OCI-LY7 (cell line): ENCODE data around the gene YIF1B. TPM values are rescaled to one million over a fixed set of nuclear protein-coding genes. Genes with fewer than 3 reads are reported as not detected.

Source experiments
- BruUV-seq: library from RNA; stranded (reverse); fragments of 400-500 nt; replicated peaks from 2 replicates; lab custom pipeline; 2021; lab: Mats Ljungman, UMichigan
- CTCF ChIA-PET: fragments of 300-600 bp; sonication (Branson Sonifier 250); formaldehyde crosslinking; loops from one replicate; lab custom pipeline; 2022; ENCODE audit warnings: antibody characterized with exemption; ENCODE audit not compliant: unreplicated experiment; lab: Charles Lee
- POLR2A ChIA-PET: fragments of 300-600 bp; sonication (Branson Sonifier 250); formaldehyde crosslinking; loops from one replicate; lab custom pipeline; 2022; ENCODE audit warnings: antibody characterized with exemption; lab: Charles Lee
- DNase-seq: peaks from one replicate; pipeline ENCODE4 v3.0.0-alpha.2; 2015; ENCODE audit warnings: low spot score
- H2AFZ ChIP-seq: fragments of 200-600 bp; sonication (generic), shearing (Covaris generic); 2 replicates; pipeline ENCODE4 v1.6.1; 2014; ENCODE audit warnings: mild to moderate bottlenecking, antibody characterized with exemption, low read length, moderate library complexity
- H3K27ac ChIP-seq: fragments of 200-600 bp; sonication (generic); 2 replicates; pipeline ENCODE4 v1.5.1; 2014; ENCODE audit warnings: mixed run types, low read depth, mild to moderate bottlenecking, moderate library complexity, low read length, inconsistent platforms; ENCODE audit not compliant: poor library complexity, severe bottlenecking
- H3K36me3 ChIP-seq: fragments of 200-600 bp; sonication (generic); 2 replicates; pipeline ENCODE4 v1.6.1; 2014; ENCODE audit warnings: mild to moderate bottlenecking, antibody characterized with exemption, low read length, moderate library complexity, mixed read lengths; ENCODE audit not compliant: insufficient read depth
- H3K4me1 ChIP-seq: fragments of 200-600 bp; sonication (generic); 2 replicates; pipeline ENCODE4 v1.5.1; 2014; ENCODE audit warnings: mild to moderate bottlenecking, low read length; ENCODE audit not compliant: insufficient read depth, poor library complexity, severe bottlenecking
- H3K4me2 ChIP-seq: fragments of 200-600 bp; sonication (generic); 2 replicates; pipeline ENCODE4 v1.6.1; 2014; ENCODE audit warnings: mild to moderate bottlenecking, low read length
- H3K4me3 ChIP-seq: fragments of 200-600 bp; sonication (generic); 2 replicates; pipeline ENCODE4 v1.5.1; 2014; ENCODE audit warnings: mild to moderate bottlenecking, low read depth, low read length; ENCODE audit not compliant: poor library complexity, severe bottlenecking
- H3K79me2 ChIP-seq: fragments of 200-600 bp; sonication (generic); 2 replicates; pipeline ENCODE4 v1.6.1; 2016; ENCODE audit warnings: low read depth, mild to moderate bottlenecking, low read length, moderate library complexity, mixed read lengths; ENCODE audit not compliant: insufficient read depth
- H3K9me2 ChIP-seq: fragments of 200-600 bp; sonication (generic); 2 replicates; pipeline ENCODE4 v1.6.1; 2016; ENCODE audit warnings: mild to moderate bottlenecking, low read length, mixed read lengths; ENCODE audit not compliant: insufficient read depth
- H3K9me3 ChIP-seq: fragments of 200-600 bp; sonication (generic); 2 replicates; pipeline ENCODE4 v1.6.1; 2014; ENCODE audit warnings: mild to moderate bottlenecking, mixed run types, low read length, mixed read lengths
- H4K20me1 ChIP-seq: fragments of 200-600 bp; sonication (generic); 2 replicates; pipeline ENCODE4 v1.6.1; 2014; ENCODE audit warnings: mild to moderate bottlenecking, antibody characterized with exemption, low read length, moderate library complexity, mixed read lengths; ENCODE audit not compliant: insufficient read depth
- CTCF ChIP-seq: fragments of 200-600 bp; sonication (generic); conservative IDR thresholded peaks from 2 replicates; pipeline ENCODE4 v1.5.1; 2014; ENCODE audit warnings: mild to moderate bottlenecking, antibody characterized with exemption, low read length, moderate library complexity, mixed read lengths
- EZH2phosphoT487 ChIP-seq: fragments of 200-600 bp; sonication (generic); IDR thresholded peaks from 2 replicates; pipeline ENCODE4 v1.6.1; 2018; ENCODE audit warnings: low read depth, borderline replicate concordance, mild to moderate bottlenecking, mixed run types, antibody characterized with exemption, low read length, moderate library complexity, mixed read lengths
- intact Hi-C: fragments of 100-400 bp; cut with micrococcal nuclease; formaldehyde crosslinking; loops from one replicate; pipeline ENCODE4 v1.10.0; 2022; ENCODE audit not compliant: unreplicated experiment
- total RNA-seq, 2 experiments: library from RNA; depleted of rRNA in 1 of 2; stranded (reverse); fragments of >200 nt in 1 of 2; shearing (Covaris generic) in 1 of 2; gene quantifications; 2 replicates each; pipeline ENCODE4 v1.2.3, GENCODE V29; 2014 to 2022

The YIF1B gene
- total RNA-seq, 2 experiments from 2014 or later: 64.3 to 68.3 TPM

- POLR2A ChIA-PET: interaction anchor here (1.8 kb wide), 1 partner anchor 15 kb away, joined by 10 read pairs; the partner anchor contains the start of gene PSMD8
- BruUV-seq: no TSS peak
- no peak overlapping the region for H2AFZ ChIP-seq
- no peaks in the 10 kb centered on the region for H3K79me2 ChIP-seq
- intact Hi-C loops: no loop called here
- no peak overlapping the region for H3K4me2 ChIP-seq
- CTCF ChIA-PET: interaction anchor here (1.0 kb wide), 1 partner anchor 15 kb away, joined by 11 read pairs; the partner anchor contains the start of gene PSMD8
- H3K4me3 ChIP-seq: no peak overlapping the region
- no peaks in the 10 kb centered on the region for H4K20me1 ChIP-seq
- no peak for TF ChIP-seq EZH2phosphoT487
- TF ChIP-seq CTCF: no peak
- H3K9me3 ChIP-seq: no peaks in the 10 kb centered on the region
- no peaks in the 10 kb centered on the region for H3K36me3 ChIP-seq
- no peak for DNase-seq
- H3K27ac ChIP-seq: no peak overlapping the region
- no peaks in the 10 kb centered on the region for H3K9me2 ChIP-seq
- H3K4me1 ChIP-seq: peaks cover 11% of the 10 kb centered on the region
These were observed 43.7 kb upstream of the YIF1B start for GRCh38 chr19:38359242-38360021.

DNA sequence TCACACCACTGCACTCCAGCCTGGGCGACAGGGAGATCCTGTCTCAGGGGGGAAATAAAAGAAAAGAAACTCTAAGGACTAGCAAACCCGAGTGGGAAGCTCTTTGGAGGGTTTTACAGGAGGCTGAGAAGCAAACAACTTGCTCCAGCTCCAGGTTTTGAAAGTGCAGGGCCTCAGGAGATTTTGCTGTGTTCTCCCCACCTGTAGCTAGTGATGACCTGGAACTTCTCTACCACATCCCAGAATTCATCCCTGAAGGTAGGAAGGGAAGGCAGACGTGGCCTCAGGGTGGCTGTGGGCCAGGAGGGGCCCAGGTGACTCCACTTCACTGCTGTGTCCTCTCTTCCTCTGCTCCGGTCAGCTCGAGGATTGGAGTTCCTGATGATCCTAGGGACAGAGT is 42.3 kb upstream of the YIF1B start:
- no peak for DNase-seq
- H3K9me2 ChIP-seq: no peaks in the 10 kb centered on the region
- H3K4me3 ChIP-seq: no peak overlapping the region
- H3K4me1 ChIP-seq: peaks cover 9% of the 10 kb centered on the region
- intact Hi-C loops: no loop called here
- H4K20me1 ChIP-seq: no peaks in the 10 kb centered on the region
- POLR2A ChIA-PET: interaction anchor here (1.6 kb wide), 1 partner anchor 16 kb away, joined by 9 read pairs; the partner anchor contains the start of gene PSMD8
- no TSS peak for BruUV-seq
- TF ChIP-seq EZH2phosphoT487 (no peak), CTCF (no peak)
- no peak overlapping the region for H3K4me2 ChIP-seq
- H3K79me2 ChIP-seq: no peaks in the 10 kb centered on the region
- H3K27ac ChIP-seq: no peak overlapping the region
- H3K9me3 ChIP-seq: no peaks in the 10 kb centered on the region
- CTCF ChIA-PET: no interaction called here
- no peaks in the 10 kb centered on the region for H3K36me3 ChIP-seq
- H2AFZ ChIP-seq: no peak overlapping the region
